HCT116 (cell line): Measurements from ENCODE around the gene PREB. TPM values are rescaled to one million over a fixed set of nuclear protein-coding genes. Genes with fewer than 3 reads are reported as not detected.

Experiments used
- ATAC-seq: fragments of 200-7000 bp; cut with Tn5 transposase; 2 replicates; pipeline ENCODE4 v1.9.1; 2020; ENCODE audit warnings: mild to moderate bottlenecking, moderate library complexity
- BruUV-seq: library from RNA; stranded (reverse); fragments of 400-500 nt; replicated peaks from 2 replicates; lab custom pipeline; 2021; lab: Mats Ljungman, UMichigan
- CTCF ChIA-PET: fragments of 300-600 bp; sonication (Branson Sonifier 250); formaldehyde crosslinking; loops from one replicate; lab custom pipeline; 2021; ENCODE audit warnings: antibody characterized with exemption; lab: Charles Lee
- POLR2A ChIA-PET: fragments of 300-600, 350-600 bp; sonication (Branson Sonifier 250); formaldehyde crosslinking; loops from one replicate; lab custom pipeline; 2021; ENCODE audit warnings: antibody characterized with exemption; lab: Charles Lee
- RAD21 ChIA-PET, 2 experiments: fragments of 300-600 bp; sonication (Branson Sonifier 250); formaldehyde crosslinking; loops; one replicate each; lab custom pipeline; 2023; ENCODE audit warnings: low total read pairs in 2 of 2; ENCODE audit not compliant: uncharacterized antibody in 2 of 2, unreplicated experiment in 2 of 2, low non-redundant PET in 1 of 2; lab: Charles Lee
- DNase-seq: peaks from one replicate; pipeline ENCODE4 v3.0.0-alpha.2; 2010; ENCODE audit warnings: low read depth, low spot score
- H2AFZ ChIP-seq: fragments of 200-600 bp; shearing (Covaris generic), sonication (generic); 2 replicates; pipeline ENCODE4 v1.6.1; 2017; ENCODE audit warnings: low read depth, mixed run types, mixed read lengths, antibody characterized with exemption, low read length; ENCODE audit not compliant: poor library complexity, severe bottlenecking
- H3K27ac ChIP-seq: 2 replicates; pipeline ENCODE4 v1.5.1; 2012; ENCODE audit warnings: low read depth, low read length
- H3K27me3 ChIP-seq: fragments of 200-600 bp; sonication (generic); 2 replicates; pipeline ENCODE4 v1.6.1; 2016; ENCODE audit warnings: mixed run types, low read length, mixed read lengths; ENCODE audit not compliant: insufficient read depth
- H3K36me3 ChIP-seq, 2 experiments: fragments of 200-500 bp in 1 of 2; fragments of 200-600 bp in 1 of 2; sonication (Bioruptor generic) in 1 of 2; sonication (generic) in 1 of 2; 2 replicates each; pipeline versions ENCODE4 v1.5.1 to v1.6.1; 2014 to 2016; ENCODE audit warnings: low read length in 2 of 2, inconsistent platforms in 1 of 2, mixed read lengths in 1 of 2, mixed run types in 1 of 2; ENCODE audit not compliant: insufficient read depth in 2 of 2, control insufficient read depth in 1 of 2
- H3K4me1 ChIP-seq, 2 experiments: fragments of 200-600 bp in 1 of 2; sonication (generic) in 1 of 2; 2 replicates each; pipeline versions ENCODE4 v1.5.1 to v1.6.1; 2012 to 2017; ENCODE audit warnings: low read length in 2 of 2, inconsistent platforms in 1 of 2, mild to moderate bottlenecking in 1 of 2, mixed read lengths in 1 of 2, mixed run types in 1 of 2, moderate library complexity in 1 of 2; ENCODE audit not compliant: insufficient read depth in 2 of 2, control insufficient read depth in 1 of 2
- H3K4me2 ChIP-seq: fragments of 200-600 bp; sonication (generic); 2 replicates; pipeline ENCODE4 v1.6.1; 2017; ENCODE audit warnings: mixed run types, low read length, mixed read lengths
- H3K4me3 ChIP-seq, 2 experiments: fragments of 200-600 bp in 1 of 2; sonication (generic) in 1 of 2; replicated peaks in 1 of 2; 2 replicates each; pipeline ENCODE4 v1.5.1; 2011 to 2016; ENCODE audit warnings: low read length in 2 of 2, control low read depth in 1 of 2, low read depth in 1 of 2, mild to moderate bottlenecking in 1 of 2, mixed read lengths in 1 of 2, mixed run types in 1 of 2
- H3K79me2 ChIP-seq: fragments of 200-600 bp; sonication (generic); 2 replicates; pipeline ENCODE4 v1.6.1; 2017; ENCODE audit warnings: mild to moderate bottlenecking, mixed run types, low read length, moderate library complexity, mixed read lengths; ENCODE audit not compliant: insufficient read depth
- H3K9ac ChIP-seq: fragments of 200-600 bp; sonication (generic); 2 replicates; pipeline ENCODE4 v1.6.1; 2016; ENCODE audit warnings: low read length, mixed read lengths
- H3K9me2 ChIP-seq: fragments of 200-600 bp; sonication (generic), shearing (Covaris generic); 2 replicates; pipeline ENCODE4 v1.6.1; 2017; ENCODE audit warnings: mixed run types, mild to moderate bottlenecking, moderate library complexity; ENCODE audit not compliant: insufficient read depth
- H3K9me3 ChIP-seq, 2 experiments: fragments of 200-500 bp in 1 of 2; fragments of 200-600 bp in 1 of 2; sonication (Bioruptor generic) in 1 of 2; sonication (generic) in 1 of 2; 2 replicates each; pipeline ENCODE4 v1.6.1; 2014 to 2017; ENCODE audit warnings: low read length in 2 of 2, mixed read lengths in 2 of 2, inconsistent platforms in 1 of 2, low read depth in 1 of 2, mild to moderate bottlenecking in 1 of 2, mixed run types in 1 of 2, moderate library complexity in 1 of 2; ENCODE audit not compliant: control insufficient read depth in 1 of 2, insufficient read depth in 1 of 2
- H4K20me1 ChIP-seq: fragments of 200-600 bp; sonication (generic), shearing (Covaris generic); 2 replicates; pipeline ENCODE4 v1.6.1; 2017; ENCODE audit warnings: mixed run types, mild to moderate bottlenecking, moderate library complexity; ENCODE audit not compliant: insufficient read depth
- ATF3 ChIP-seq: IDR thresholded peaks from 2 replicates; pipeline ENCODE4 v1.6.1; 2012
- CBX3 ChIP-seq: IDR thresholded peaks from 2 replicates; pipeline ENCODE4 v1.6.1; 2012; ENCODE audit warnings: low read depth
- CTCF ChIP-seq, 3 experiments: fragments of 200-600 bp in 1 of 3; sonication (generic) in 1 of 3; IDR thresholded peaks in 2 of 3; conservative IDR thresholded peaks in 1 of 3; 2 replicates each; pipeline ENCODE4 v1.5.1; 2012 to 2017; ENCODE audit warnings: low read depth in 2 of 3, low read length in 2 of 3, antibody characterized with exemption in 1 of 3, borderline replicate concordance in 1 of 3, control low read depth in 1 of 3, mild to moderate bottlenecking in 1 of 3, mixed read lengths in 1 of 3, mixed run types in 1 of 3, moderate library complexity in 1 of 3; ENCODE audit not compliant: insufficient read depth in 1 of 3
- EGR1 ChIP-seq: IDR thresholded peaks from 2 replicates; pipeline ENCODE4 v1.6.1; 2012; ENCODE audit warnings: low read depth
- ELF1 ChIP-seq: IDR thresholded peaks from 2 replicates; pipeline ENCODE4 v1.6.1; 2012; ENCODE audit warnings: low read depth, borderline replicate concordance
- EZH2 ChIP-seq: fragments of 200-600 bp; sonication (generic); IDR thresholded peaks from 2 replicates; pipeline ENCODE4 v1.6.1; 2017; ENCODE audit warnings: antibody characterized with exemption, mixed run types
- EZH2phosphoT487 ChIP-seq: fragments of 200-600 bp; IDR thresholded peaks from 2 replicates; pipeline ENCODE4 v1.6.1; 2018; ENCODE audit warnings: antibody characterized with exemption, borderline replicate concordance
- FOSL1 ChIP-seq: IDR thresholded peaks from 2 replicates; pipeline ENCODE4 v1.6.1; 2012; ENCODE audit warnings: low read depth
- JUND ChIP-seq: IDR thresholded peaks from 2 replicates; pipeline ENCODE4 v1.6.1; 2012
- MAX ChIP-seq: IDR thresholded peaks from 2 replicates; pipeline ENCODE4 v1.6.1; 2012
- POLR2A ChIP-seq: IDR thresholded peaks from 2 replicates; pipeline ENCODE4 v1.7.0; 2011; ENCODE audit warnings: borderline replicate concordance; ENCODE audit not compliant: insufficient read depth, insufficient read length; ENCODE audit errors: extremely low read depth
- POLR2AphosphoS5 ChIP-seq: IDR thresholded peaks from 2 replicates; pipeline ENCODE4 v1.6.1; 2011; ENCODE audit warnings: mild to moderate bottlenecking, low read depth, low read length, moderate library complexity
- RAD21 ChIP-seq: IDR thresholded peaks from 2 replicates; pipeline ENCODE4 v1.6.1; 2012; ENCODE audit warnings: low read depth, mild to moderate bottlenecking
- REST ChIP-seq: IDR thresholded peaks from 2 replicates; pipeline ENCODE4 v1.6.1; 2012; ENCODE audit warnings: low read depth
- SIN3A ChIP-seq: IDR thresholded peaks from 2 replicates; pipeline ENCODE4 v1.6.1; 2012; ENCODE audit warnings: low read depth
- SP1 ChIP-seq: IDR thresholded peaks from 2 replicates; pipeline ENCODE4 v1.6.1; 2012; ENCODE audit warnings: low read depth
- SRF ChIP-seq: IDR thresholded peaks from 2 replicates; pipeline ENCODE4 v1.6.1; 2012; ENCODE audit warnings: low read depth
- TCF7L2 ChIP-seq: IDR thresholded peaks from 2 replicates; pipeline ENCODE4 v1.7.0; 2011; ENCODE audit warnings: borderline replicate concordance, inconsistent platforms; ENCODE audit not compliant: insufficient read depth, insufficient read length; ENCODE audit errors: extremely low read depth
- ZFX ChIP-seq: fragments of 450-650 bp; IDR thresholded peaks from 2 replicates; pipeline ENCODE4 v1.6.1; 2017
- ZNF274 ChIP-seq: fragments of 200-500 bp; sonication (Bioruptor generic); IDR thresholded peaks from 2 replicates; pipeline ENCODE4 v1.6.1; 2014; ENCODE audit warnings: mild to moderate bottlenecking, low read depth, low read length, inconsistent platforms
- intact Hi-C: fragments of 100-400 bp; cut with micrococcal nuclease; formaldehyde crosslinking; loops from 2 replicates; pipeline ENCODE4 v1.10.0; 2022
- total RNA-seq: library from RNA; stranded (reverse); gene quantifications from one replicate; pipeline ENCODE4 v1.2.1, GENCODE V29; 2021; ENCODE audit not compliant: unreplicated experiment

Gene PREB
- total RNA-seq, 1 experiment from 2014 or later = 54.2 TPM

GRCh38 chr2:27088634-27089033 is 45.8 kb downstream of the PREB start:
- Histone ChIP-seq H4K20me1 (no peaks in the 10 kb centered on the region), H3K9ac (no peak overlapping the region), H3K4me1 (peaks cover 5 to 26% of the 10 kb centered on the region in 2 experiments), H3K9me2 (no peaks in the 10 kb centered on the region), H3K9me3 (no peaks in the 10 kb centered on the region), H3K27me3 (no peaks in the 10 kb centered on the region), H2AFZ (no peak overlapping the region), H3K4me3 (no peak overlapping the region), H3K79me2 (no peaks in the 10 kb centered on the region), H3K4me2 (no peak overlapping the region), H3K36me3 (no peaks in the 10 kb centered on the region), H3K27ac (no peak overlapping the region)
- DNase-seq (no peak), ATAC-seq (no peak)
- intact Hi-C loops = no loop called here
- ChIA-PET RAD21 (no interaction called here), POLR2A (no interaction called here), CTCF (interaction anchor here (0.8 to 2.6 kb wide), 3 partner anchors 103 to 214 kb away, joined by 5 to 10 read pairs (median 7); no protein-coding TSS in a partner anchor)
- BruUV-seq = no TSS peak
- TF ChIP-seq SP1 (no peak), POLR2A (no peak), TCF7L2 (no peak), EZH2phosphoT487 (no peak), ZFX (no peak), REST (no peak), MAX (no peak), SIN3A (no peak), CBX3 (no peak), ZNF274 (no peak), ATF3 (no peak), SRF (no peak), CTCF (IDR thresholded peaks at IDR 0.05 in 2 of 3, conservative IDR thresholded peaks at IDR 0.05 in 1 of 3; ENCODE audit: borderline replicate concordance in 1 of 3, insufficient read depth in 1 of 3, low read depth in 2 of 3, low read length in 2 of 3) (no peak), POLR2AphosphoS5 (no peak), FOSL1 (no peak), EGR1 (no peak), ELF1 (no peak), RAD21 (no peak), JUND (no peak), EZH2 (no peak)
